Endothelial cell (in vitro differentiated cells): ENCODE results near the gene TAS2R50. TPM values are rescaled to one million over a fixed set of nuclear protein-coding genes. Genes with fewer than 3 reads are reported as not detected.
A peak's percentile ranks its signal among the peaks of the same experiment; 100 is the strongest.

Experiments used
- DNase-seq: peaks from one replicate; pipeline ENCODE4 v3.0.0; 2021; ENCODE audit warnings: low spot score
- H3K27ac Mint-ChIP-seq: one replicate; pipeline ENCODE4 v1.8.0; 2021; ENCODE audit warnings: mixed read lengths, inconsistent platforms; ENCODE audit not compliant: unreplicated experiment
- H3K27me3 Mint-ChIP-seq: one replicate; pipeline ENCODE4 v1.8.0; 2021; ENCODE audit warnings: mild to moderate bottlenecking, moderate library complexity, mixed read lengths, inconsistent platforms; ENCODE audit not compliant: unreplicated experiment
- H3K36me3 Mint-ChIP-seq: one replicate; pipeline ENCODE4 v1.8.0; 2021; ENCODE audit warnings: mild to moderate bottlenecking, low read depth, mixed read lengths, inconsistent platforms; ENCODE audit not compliant: unreplicated experiment
- H3K4me1 Mint-ChIP-seq: one replicate; pipeline ENCODE4 v1.8.0; 2021; ENCODE audit warnings: mild to moderate bottlenecking, mixed read lengths, inconsistent platforms; ENCODE audit not compliant: unreplicated experiment
- H3K4me3 Mint-ChIP-seq: one replicate; pipeline ENCODE4 v1.8.0; 2021; ENCODE audit warnings: mild to moderate bottlenecking, mixed read lengths, inconsistent platforms; ENCODE audit not compliant: unreplicated experiment
- H3K9me3 Mint-ChIP-seq: one replicate; pipeline ENCODE4 v1.8.0; 2021; ENCODE audit warnings: mixed read lengths, inconsistent platforms; ENCODE audit not compliant: unreplicated experiment
- total RNA-seq: library from RNA; stranded (reverse); fragmentation: NEBNext Ultra II Directional; extraction: Animal tissue kit (Norgen Biotek cat#: 25700); gene quantifications from one replicate; pipeline ENCODE4 v1.2.1, GENCODE V29; 2021; ENCODE audit not compliant: unreplicated experiment
- TF ChIP-seq, protein P1 (sequence below): fragments of 200-600 bp; sonication (generic); IDR thresholded peaks from one replicate; pipeline ENCODE4 v1.5.0; 2021; ENCODE audit warnings: antibody characterized with exemption; ENCODE audit not compliant: unreplicated experiment

Gene TAS2R50
- total RNA-seq, 1 donor from 2014 or later, result 1.2 TPM

DNA sequence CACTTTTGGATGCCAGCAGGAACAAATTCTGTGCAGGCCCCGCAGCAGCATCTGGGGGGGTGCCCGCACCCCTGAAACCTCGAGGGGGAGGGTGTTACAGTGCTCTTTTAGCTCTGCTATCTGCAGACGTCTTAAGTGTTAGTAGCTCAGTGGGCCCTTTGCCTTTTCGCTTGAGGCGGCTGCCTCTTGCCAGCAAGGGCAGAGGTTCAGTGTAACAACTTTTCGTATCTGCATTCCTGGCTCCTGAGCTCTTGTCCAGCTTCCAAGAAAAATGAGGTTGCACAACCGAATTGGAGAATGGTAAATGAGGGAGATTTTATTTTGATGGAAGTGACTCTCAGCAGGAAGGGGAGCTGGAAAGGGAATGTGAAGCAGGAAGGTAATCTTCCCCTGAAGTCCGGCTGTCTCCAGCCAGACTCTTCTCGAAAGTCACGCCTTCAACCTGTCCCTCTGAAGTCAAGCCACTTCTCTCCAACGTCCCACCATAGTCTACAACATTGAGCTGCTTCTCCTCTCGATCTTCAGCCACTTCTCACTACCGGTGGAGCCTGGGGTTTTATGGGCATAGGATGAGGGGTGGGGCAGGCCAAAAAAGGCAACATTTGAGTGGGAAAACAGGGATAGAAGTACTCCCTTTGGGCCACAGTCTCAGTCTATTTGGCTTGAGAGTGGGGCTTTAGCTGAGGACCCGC, 17.8 kb downstream of the TAS2R50 start:
- Mint-ChIP-seq H3K9me3 (no peaks in the 10 kb centered on the region), H3K4me3 (no peak overlapping the region), H3K4me1 (peaks cover 6% of the 10 kb centered on the region), H3K27me3 (no peaks in the 10 kb centered on the region), H3K27ac (no peak overlapping the region), H3K36me3 (no peaks in the 10 kb centered on the region)
- no peak for DNase-seq
- TF ChIP-seq, protein P1, sequence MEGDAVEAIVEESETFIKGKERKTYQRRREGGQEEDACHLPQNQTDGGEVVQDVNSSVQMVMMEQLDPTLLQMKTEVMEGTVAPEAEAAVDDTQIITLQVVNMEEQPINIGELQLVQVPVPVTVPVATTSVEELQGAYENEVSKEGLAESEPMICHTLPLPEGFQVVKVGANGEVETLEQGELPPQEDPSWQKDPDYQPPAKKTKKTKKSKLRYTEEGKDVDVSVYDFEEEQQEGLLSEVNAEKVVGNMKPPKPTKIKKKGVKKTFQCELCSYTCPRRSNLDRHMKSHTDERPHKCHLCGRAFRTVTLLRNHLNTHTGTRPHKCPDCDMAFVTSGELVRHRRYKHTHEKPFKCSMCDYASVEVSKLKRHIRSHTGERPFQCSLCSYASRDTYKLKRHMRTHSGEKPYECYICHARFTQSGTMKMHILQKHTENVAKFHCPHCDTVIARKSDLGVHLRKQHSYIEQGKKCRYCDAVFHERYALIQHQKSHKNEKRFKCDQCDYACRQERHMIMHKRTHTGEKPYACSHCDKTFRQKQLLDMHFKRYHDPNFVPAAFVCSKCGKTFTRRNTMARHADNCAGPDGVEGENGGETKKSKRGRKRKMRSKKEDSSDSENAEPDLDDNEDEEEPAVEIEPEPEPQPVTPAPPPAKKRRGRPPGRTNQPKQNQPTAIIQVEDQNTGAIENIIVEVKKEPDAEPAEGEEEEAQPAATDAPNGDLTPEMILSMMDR, result no peak

DNA sequence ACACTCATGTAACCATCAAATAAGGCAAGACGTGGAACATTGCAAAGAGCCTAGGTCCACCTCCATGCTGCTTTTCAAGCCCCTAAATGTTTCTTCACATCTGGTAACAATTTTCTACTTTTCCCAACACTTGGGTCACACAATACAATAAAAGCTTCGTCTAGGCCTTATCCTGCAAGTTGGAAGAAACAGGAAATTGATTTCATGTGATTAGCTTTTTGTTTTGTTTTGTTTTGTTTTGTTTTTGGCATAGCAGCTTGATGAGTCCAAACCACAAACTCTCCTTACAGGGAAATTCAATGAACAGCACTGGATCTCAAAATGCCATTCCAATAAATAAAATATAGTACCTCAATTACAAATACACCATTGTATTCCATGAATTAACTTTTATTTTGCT, 19.3 kb downstream of the TAS2R50 start:
- H3K27ac Mint-ChIP-seq, result peak overlapping the region; percentile 76

DNA sequence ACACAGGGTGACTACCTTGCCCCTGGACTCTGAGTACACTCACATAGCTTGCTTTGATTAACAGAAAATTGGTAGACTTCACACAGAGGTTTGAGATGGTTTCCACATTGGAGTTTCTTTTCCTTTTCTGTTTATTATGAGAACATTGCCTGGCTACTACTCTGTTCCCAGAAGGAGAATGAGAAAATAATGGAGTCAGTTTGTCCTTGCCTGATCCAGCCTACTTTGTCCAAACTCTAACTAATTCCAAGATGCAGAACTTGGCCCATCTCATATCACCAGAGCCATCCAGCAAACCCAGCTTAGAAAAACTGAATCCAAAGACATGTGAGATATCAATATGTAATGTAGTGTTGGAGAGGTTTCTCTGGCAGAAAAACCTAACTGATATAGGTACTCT, 20.4 kb downstream of the TAS2R50 start:
- Mint-ChIP-seq H3K27me3 (no peaks in the 10 kb centered on the region), H3K4me1 (peaks cover 6% of the 10 kb centered on the region), H3K9me3 (no peaks in the 10 kb centered on the region), H3K4me3 (peak overlapping the region; percentile 13), H3K27ac (peak overlapping the region; percentile 44), H3K36me3 (no peaks in the 10 kb centered on the region)
- no peak for DNase-seq
- TF ChIP-seq, protein P1, result no peak

More for the DNA sequence above, 19.3 kb downstream of the TAS2R50 start:
- peaks cover 6% of the 10 kb centered on the region for H3K4me1 Mint-ChIP-seq
- DNase-seq, result no peak
- no peaks in the 10 kb centered on the region for H3K27me3 Mint-ChIP-seq
- TF ChIP-seq, protein P1, result no peak
- no peaks in the 10 kb centered on the region for H3K9me3 Mint-ChIP-seq
- H3K36me3 Mint-ChIP-seq, result no peaks in the 10 kb centered on the region
- H3K4me3 Mint-ChIP-seq, result no peak overlapping the region

DNA sequence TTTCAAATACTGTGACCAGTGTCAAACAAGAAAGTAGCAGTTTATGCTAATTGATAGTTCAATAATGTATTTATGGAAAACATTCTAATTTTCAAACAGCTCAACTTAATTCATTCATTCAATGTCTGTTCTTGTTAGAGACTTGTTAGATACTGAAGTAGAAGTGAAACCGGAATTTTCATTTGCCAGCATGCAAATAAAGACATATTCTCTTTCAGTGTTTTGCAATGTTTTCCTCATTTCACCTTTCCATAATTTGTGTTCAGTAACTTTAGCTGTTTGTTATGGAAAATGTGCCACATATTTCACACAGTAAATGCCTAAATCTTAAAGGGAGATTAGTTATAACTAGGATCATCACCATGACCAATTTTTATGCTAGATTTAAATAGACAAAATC, 21.2 kb downstream of the TAS2R50 start:
- no peak for DNase-seq
- Mint-ChIP-seq H3K4me1 (peaks cover 6% of the 10 kb centered on the region), H3K27ac (no peak overlapping the region), H3K4me3 (no peak overlapping the region), H3K36me3 (no peaks in the 10 kb centered on the region), H3K27me3 (no peaks in the 10 kb centered on the region), H3K9me3 (no peaks in the 10 kb centered on the region)
- TF ChIP-seq, protein P1, result no peak

DNA sequence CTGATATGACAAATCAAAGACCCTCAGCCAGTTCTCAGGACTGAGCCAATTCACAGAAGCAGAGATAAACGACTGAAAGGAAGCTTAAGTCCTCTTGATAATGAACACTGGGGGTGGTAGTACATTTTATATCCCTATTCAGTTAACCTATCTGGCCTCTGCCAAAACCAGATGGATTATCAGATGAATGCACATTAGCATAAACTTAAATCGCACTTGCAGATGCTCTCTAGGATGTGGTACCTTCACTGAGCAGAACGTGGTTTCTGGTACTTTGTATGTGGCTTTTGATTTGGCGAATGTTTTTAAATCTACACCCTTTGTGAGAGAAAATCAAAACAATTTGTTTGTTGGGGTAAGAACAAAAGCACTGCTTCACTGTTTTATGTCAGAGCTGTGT, 26.5 kb downstream of the TAS2R50 start:
- Mint-ChIP-seq H3K27me3 (no peaks in the 10 kb centered on the region), H3K27ac (no peak overlapping the region), H3K4me1 (no peaks in the 10 kb centered on the region), H3K9me3 (no peaks in the 10 kb centered on the region), H3K36me3 (peaks cover 3% of the 10 kb centered on the region), H3K4me3 (no peak overlapping the region)
- TF ChIP-seq, protein P1, result no peak
- no peak for DNase-seq
